ENCODE measurements around the gene CALML4. TPM values are rescaled to one million over a fixed set of nuclear protein-coding genes. Genes with fewer than 3 reads are reported as not detected.

CALML4 gene
- total RNA-seq, 1 donor from 2014 or later, result 0.91 TPM

DNA sequence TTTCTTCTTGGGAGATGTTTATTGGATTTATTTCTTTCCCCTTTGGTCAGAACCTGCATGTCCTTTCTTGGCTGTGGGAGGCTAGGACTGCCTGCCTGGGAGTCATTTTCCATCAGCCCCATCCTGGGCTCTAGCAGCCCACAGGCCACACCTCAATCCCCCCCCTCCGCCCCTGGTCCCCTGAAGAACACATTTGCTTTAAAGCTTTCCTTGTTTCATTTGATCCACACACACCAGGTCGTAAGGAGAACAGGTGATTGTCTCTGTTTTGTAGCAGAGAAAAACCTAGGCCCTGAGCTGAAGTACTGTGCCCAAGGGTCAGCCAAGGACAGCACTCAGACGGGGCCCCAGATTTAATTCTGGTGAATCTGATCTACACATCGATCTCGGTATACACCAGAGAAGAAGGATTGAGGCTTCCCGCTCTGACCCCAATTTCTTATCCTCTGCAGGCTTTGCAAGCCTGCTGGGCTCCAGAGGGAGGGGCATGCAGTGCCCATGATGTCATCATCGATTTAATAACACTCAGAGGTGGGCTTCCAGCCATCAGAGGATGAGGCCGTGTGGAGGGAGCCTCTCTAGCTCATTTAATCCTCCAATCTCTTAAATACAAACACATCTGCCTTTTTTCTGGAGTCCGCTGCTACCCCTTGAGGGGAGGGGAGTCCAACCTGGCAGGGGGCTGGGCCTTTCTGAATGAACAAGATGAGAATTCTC, 26.1 kb upstream of the CALML4 start:
- Histone ChIP-seq H3K27me3 (ENCODE audit: insufficient read depth, low read length) (peaks cover 2% of the 10 kb centered on the region), H3K27ac (ENCODE audit: low read depth, low read length) (no peak overlapping the region), H3K4me2 (ENCODE audit: low read length) (no peak overlapping the region), H4K20me1 (ENCODE audit: insufficient read depth, low read length) (peaks cover 17% of the 10 kb centered on the region), H2AFZ (ENCODE audit: low read depth, low read length) (no peak overlapping the region), H3K36me3 (ENCODE audit: insufficient read depth, low read length) (no peaks in the 10 kb centered on the region), H3K4me1 (ENCODE audit: insufficient read depth, low read length) (peaks cover 14% of the 10 kb centered on the region), H3K4me3 (ENCODE audit: insufficient read depth, low read depth, low read length) (no peak overlapping the region), H3K79me2 (ENCODE audit: insufficient read depth, low read length) (peaks cover 32% of the 10 kb centered on the region), H3K9me3 (ENCODE audit: insufficient read depth, low read depth, low read length) (no peaks in the 10 kb centered on the region), H3K9ac (ENCODE audit: low read length) (no peak overlapping the region)
- no peaks in the 10 kb centered on the region for H3K36me3 Mint-ChIP-seq (ENCODE audit: low read depth, unreplicated experiment)
- TF ChIP-seq, protein P1, sequence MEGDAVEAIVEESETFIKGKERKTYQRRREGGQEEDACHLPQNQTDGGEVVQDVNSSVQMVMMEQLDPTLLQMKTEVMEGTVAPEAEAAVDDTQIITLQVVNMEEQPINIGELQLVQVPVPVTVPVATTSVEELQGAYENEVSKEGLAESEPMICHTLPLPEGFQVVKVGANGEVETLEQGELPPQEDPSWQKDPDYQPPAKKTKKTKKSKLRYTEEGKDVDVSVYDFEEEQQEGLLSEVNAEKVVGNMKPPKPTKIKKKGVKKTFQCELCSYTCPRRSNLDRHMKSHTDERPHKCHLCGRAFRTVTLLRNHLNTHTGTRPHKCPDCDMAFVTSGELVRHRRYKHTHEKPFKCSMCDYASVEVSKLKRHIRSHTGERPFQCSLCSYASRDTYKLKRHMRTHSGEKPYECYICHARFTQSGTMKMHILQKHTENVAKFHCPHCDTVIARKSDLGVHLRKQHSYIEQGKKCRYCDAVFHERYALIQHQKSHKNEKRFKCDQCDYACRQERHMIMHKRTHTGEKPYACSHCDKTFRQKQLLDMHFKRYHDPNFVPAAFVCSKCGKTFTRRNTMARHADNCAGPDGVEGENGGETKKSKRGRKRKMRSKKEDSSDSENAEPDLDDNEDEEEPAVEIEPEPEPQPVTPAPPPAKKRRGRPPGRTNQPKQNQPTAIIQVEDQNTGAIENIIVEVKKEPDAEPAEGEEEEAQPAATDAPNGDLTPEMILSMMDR (IDR thresholded peaks at IDR 0.05; ENCODE audit: insufficient read depth, low read depth, low read length), result no peak
- no peak for TF ChIP-seq EZH2 (IDR thresholded peaks at IDR 0.05; ENCODE audit: insufficient read depth, low read length)
- FAIRE-seq, result no peak
- no peaks in the 10 kb centered on the region for H3K9me3 Mint-ChIP-seq (ENCODE audit: unreplicated experiment)
- no peak for DNase-seq (ENCODE audit: low read depth)
- no peak overlapping the region for H3K4me3 Mint-ChIP-seq (ENCODE audit: unreplicated experiment)
- H3K27ac Mint-ChIP-seq (ENCODE audit: unreplicated experiment), result peak overlapping the region; percentile 58
- H3K4me1 Mint-ChIP-seq (ENCODE audit: low read depth, unreplicated experiment), result peaks cover 17% of the 10 kb centered on the region
- H3K27me3 Mint-ChIP-seq (ENCODE audit: low read depth, unreplicated experiment), result peaks cover 5% of the 10 kb centered on the region

- peak overlapping the region; percentile 55 for H3K27ac ChIP-seq (ENCODE audit: low read depth, low read length)
- no peak for TF ChIP-seq EZH2 (IDR thresholded peaks at IDR 0.05; ENCODE audit: insufficient read depth, low read length)
- TF ChIP-seq, protein P1 (IDR thresholded peaks at IDR 0.05; ENCODE audit: insufficient read depth, low read depth, low read length), result no peak
These were observed 25.3 kb upstream of the CALML4 start for GRCh38 chr15:68230157-68231100.

More at GRCh38 chr15:68230157-68231100, 25.3 kb upstream of the CALML4 start:
- peaks cover 17% of the 10 kb centered on the region for H4K20me1 ChIP-seq (ENCODE audit: insufficient read depth, low read length)
- H3K79me2 ChIP-seq (ENCODE audit: insufficient read depth, low read length), result peaks cover 39% of the 10 kb centered on the region
- peaks cover 5% of the 10 kb centered on the region for H3K27me3 Mint-ChIP-seq (ENCODE audit: low read depth, unreplicated experiment)
- no peaks in the 10 kb centered on the region for H3K9me3 Mint-ChIP-seq (ENCODE audit: unreplicated experiment)
- no peaks in the 10 kb centered on the region for H3K9me3 ChIP-seq (ENCODE audit: insufficient read depth, low read depth, low read length)
- peak overlapping the region; percentile 94 for H3K4me3 Mint-ChIP-seq (ENCODE audit: unreplicated experiment)
- H3K27me3 ChIP-seq (ENCODE audit: insufficient read depth, low read length), result no peaks in the 10 kb centered on the region
- peaks cover 14% of the 10 kb centered on the region for H3K4me1 ChIP-seq (ENCODE audit: insufficient read depth, low read length)
- H3K9ac ChIP-seq (ENCODE audit: low read length), result peak overlapping the region; percentile 85
- peak overlapping the region; percentile 85 for H2AFZ ChIP-seq (ENCODE audit: low read depth, low read length)
- peak overlapping the region; percentile 79 for H3K27ac Mint-ChIP-seq (ENCODE audit: unreplicated experiment)
- H3K4me1 Mint-ChIP-seq (ENCODE audit: low read depth, unreplicated experiment), result peaks cover 17% of the 10 kb centered on the region
- FAIRE-seq, result no peak
- peak overlapping the region; percentile 92 for H3K4me2 ChIP-seq (ENCODE audit: low read length)
- peak overlapping the region; percentile 65 for H3K4me3 ChIP-seq (ENCODE audit: insufficient read depth, low read depth, low read length)
- H3K36me3 ChIP-seq (ENCODE audit: insufficient read depth, low read length), result no peaks in the 10 kb centered on the region
- no peaks in the 10 kb centered on the region for H3K36me3 Mint-ChIP-seq (ENCODE audit: low read depth, unreplicated experiment)
- no peak for DNase-seq (ENCODE audit: low read depth)
